HL-60 (cell line): ENCODE results near the gene SERPINA5.

Experiments used
- SPI1 ChIP-seq: IDR thresholded peaks from 2 replicates; pipeline ENCODE4 v1.6.1; 2012; ENCODE audit warnings: low read depth, mild to moderate bottlenecking, borderline replicate concordance
- TF ChIP-seq, protein P1 (sequence below): IDR thresholded peaks from one replicate; pipeline ENCODE4 v1.5.1; 2011; ENCODE audit warnings: low read length, control low read depth, inconsistent platforms; ENCODE audit not compliant: insufficient read depth

DNA sequence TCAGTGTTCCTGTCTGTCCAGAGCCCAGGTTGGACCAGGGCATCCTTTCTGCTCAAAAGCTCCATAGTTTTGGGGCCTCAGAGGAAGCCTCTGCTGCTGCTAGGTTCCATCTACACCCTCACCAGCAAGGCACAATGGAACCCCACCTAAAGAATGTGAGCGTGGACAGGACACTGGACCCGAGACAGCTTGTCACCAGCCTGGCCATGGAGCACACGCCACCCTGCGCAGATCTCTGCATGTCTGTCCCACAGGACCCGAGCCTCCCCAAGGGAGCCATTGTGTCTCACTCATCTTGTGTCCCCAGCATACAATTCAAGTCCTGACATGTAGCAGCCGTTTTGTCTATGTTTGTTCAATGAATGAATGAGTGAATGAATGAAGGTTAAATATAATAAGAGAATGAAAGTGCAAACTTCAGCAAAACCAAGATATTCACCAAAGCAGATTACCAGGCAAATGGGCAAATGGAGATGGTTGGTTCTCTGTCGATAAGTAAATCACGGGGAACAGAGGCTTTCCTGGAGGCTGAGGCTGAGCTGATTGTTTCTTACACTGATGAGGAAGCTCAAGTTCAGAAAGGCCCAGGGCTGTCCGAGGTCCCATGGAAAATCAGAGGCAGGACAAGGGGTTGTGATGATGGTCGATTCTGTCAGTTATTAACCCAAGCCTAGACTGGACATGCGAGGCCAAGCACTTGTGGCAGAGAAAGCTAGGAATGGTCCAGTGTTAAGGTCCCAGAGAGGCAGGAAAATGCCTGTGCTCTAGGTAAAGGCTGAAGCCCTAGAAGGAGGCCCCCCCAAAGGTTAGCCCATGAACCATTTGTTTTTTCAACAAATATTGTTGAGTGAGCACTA, 58.0 kb downstream of the SERPINA5 start:
- TF ChIP-seq, protein P1, sequence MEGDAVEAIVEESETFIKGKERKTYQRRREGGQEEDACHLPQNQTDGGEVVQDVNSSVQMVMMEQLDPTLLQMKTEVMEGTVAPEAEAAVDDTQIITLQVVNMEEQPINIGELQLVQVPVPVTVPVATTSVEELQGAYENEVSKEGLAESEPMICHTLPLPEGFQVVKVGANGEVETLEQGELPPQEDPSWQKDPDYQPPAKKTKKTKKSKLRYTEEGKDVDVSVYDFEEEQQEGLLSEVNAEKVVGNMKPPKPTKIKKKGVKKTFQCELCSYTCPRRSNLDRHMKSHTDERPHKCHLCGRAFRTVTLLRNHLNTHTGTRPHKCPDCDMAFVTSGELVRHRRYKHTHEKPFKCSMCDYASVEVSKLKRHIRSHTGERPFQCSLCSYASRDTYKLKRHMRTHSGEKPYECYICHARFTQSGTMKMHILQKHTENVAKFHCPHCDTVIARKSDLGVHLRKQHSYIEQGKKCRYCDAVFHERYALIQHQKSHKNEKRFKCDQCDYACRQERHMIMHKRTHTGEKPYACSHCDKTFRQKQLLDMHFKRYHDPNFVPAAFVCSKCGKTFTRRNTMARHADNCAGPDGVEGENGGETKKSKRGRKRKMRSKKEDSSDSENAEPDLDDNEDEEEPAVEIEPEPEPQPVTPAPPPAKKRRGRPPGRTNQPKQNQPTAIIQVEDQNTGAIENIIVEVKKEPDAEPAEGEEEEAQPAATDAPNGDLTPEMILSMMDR: no peak
- TF ChIP-seq SPI1: no peak
